HEK293 (cell line): ENCODE measurements around the gene USP13.

Experiments used
- MYNN ChIP-seq: fragments of 450-650 bp; formaldehyde crosslinking; IDR thresholded peaks from 2 replicates; pipeline ENCODE4 v1.5.1; 2016; ENCODE audit warnings: missing biosample characterization, missing genetic modification characterization, borderline replicate concordance
- RBAK ChIP-seq: fragments of 450-650 bp; formaldehyde crosslinking; IDR thresholded peaks from 2 replicates; pipeline ENCODE4 v1.5.1; 2016; ENCODE audit warnings: missing biosample characterization, missing genetic modification characterization
- YY1 ChIP-seq: fragments of 450-650 bp; formaldehyde crosslinking; IDR thresholded peaks from 2 replicates; pipeline ENCODE4 v1.5.1; 2018; ENCODE audit warnings: missing biosample characterization, missing genetic modification characterization
- ZFHX2 ChIP-seq: fragments of 450-650 bp; formaldehyde crosslinking; conservative IDR thresholded peaks from 2 replicates; pipeline ENCODE4 v1.5.1; 2016; ENCODE audit warnings: missing biosample characterization, missing genetic modification characterization
- ZNF350 ChIP-seq: fragments of 450-650 bp; formaldehyde crosslinking; IDR thresholded peaks from 2 replicates; pipeline ENCODE4 v1.5.0; 2017; ENCODE audit warnings: missing biosample characterization, mild to moderate bottlenecking, missing genetic modification characterization
- ZNF610 ChIP-seq: fragments of 450-650 bp; formaldehyde crosslinking; IDR thresholded peaks from 2 replicates; pipeline ENCODE4 v1.5.1; 2016; ENCODE audit warnings: missing biosample characterization, missing genetic modification characterization, borderline replicate concordance
- ZNF776 ChIP-seq: fragments of 450-650 bp; formaldehyde crosslinking; IDR thresholded peaks from 2 replicates; pipeline ENCODE4 v1.5.0; 2017; ENCODE audit warnings: missing biosample characterization, missing genetic modification characterization, borderline replicate concordance
- TF ChIP-seq, protein P1 (sequence below): fragments of 450-650 bp; formaldehyde crosslinking; IDR thresholded peaks from 2 replicates; pipeline ENCODE4 v1.5.1; 2016; ENCODE audit warnings: missing biosample characterization, missing genetic modification characterization
- TF ChIP-seq, protein P2 (sequence below): fragments of 450-650 bp; formaldehyde crosslinking; IDR thresholded peaks from 2 replicates; pipeline ENCODE4 v1.5.1; 2017; ENCODE audit warnings: missing biosample characterization, missing genetic modification characterization
- TF ChIP-seq, protein P3 (sequence below): fragments of 450-650 bp; formaldehyde crosslinking; IDR thresholded peaks from 2 replicates; pipeline ENCODE4 v1.5.1; 2016; ENCODE audit warnings: missing biosample characterization, missing genetic modification characterization, low read depth
- TF ChIP-seq, protein P4 (sequence below): fragments of 450-650 bp; formaldehyde crosslinking; IDR thresholded peaks from 2 replicates; pipeline ENCODE4 v1.5.1; 2016; ENCODE audit warnings: missing biosample characterization, missing genetic modification characterization

DNA sequence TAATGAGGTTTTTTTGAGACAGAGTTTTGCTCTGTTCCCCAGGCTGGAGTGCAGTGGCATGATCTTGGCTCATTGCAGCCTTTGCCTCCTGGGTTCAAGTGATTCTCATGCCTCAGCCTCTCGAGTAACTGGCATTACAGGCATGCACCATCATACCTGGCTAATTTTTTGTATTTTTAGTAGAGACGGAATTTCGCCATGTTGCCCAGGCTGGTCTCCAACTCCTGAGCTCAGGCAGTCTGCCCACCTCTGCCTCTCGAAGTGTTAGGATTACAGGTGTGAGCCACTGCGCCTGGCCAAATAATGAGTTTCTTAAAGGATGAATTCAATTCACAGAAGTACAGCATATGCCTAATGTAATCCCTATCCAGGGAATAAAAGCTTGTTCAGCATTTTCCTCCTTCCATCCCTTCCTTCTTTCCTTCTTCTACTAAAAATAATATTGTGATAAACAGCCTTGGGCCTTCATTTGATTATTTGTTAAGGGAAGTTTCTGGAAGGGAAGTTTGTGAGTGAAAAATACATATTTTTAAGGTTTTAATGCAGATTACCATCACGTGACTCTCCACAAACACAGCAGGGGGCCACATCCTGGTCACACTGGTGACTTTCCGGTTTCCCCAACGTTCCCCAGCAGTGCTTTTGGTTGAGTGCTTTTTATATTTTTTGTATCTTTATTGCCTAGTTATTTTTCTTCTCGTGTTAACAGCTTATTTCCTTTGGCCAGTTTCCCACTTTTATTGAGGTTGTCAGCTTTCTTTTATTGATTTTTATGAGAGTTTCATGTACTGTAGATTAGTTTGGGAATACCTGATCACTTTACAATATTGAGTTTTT is 116.8 kb downstream of the USP13 start:
- TF ChIP-seq, protein P1, sequence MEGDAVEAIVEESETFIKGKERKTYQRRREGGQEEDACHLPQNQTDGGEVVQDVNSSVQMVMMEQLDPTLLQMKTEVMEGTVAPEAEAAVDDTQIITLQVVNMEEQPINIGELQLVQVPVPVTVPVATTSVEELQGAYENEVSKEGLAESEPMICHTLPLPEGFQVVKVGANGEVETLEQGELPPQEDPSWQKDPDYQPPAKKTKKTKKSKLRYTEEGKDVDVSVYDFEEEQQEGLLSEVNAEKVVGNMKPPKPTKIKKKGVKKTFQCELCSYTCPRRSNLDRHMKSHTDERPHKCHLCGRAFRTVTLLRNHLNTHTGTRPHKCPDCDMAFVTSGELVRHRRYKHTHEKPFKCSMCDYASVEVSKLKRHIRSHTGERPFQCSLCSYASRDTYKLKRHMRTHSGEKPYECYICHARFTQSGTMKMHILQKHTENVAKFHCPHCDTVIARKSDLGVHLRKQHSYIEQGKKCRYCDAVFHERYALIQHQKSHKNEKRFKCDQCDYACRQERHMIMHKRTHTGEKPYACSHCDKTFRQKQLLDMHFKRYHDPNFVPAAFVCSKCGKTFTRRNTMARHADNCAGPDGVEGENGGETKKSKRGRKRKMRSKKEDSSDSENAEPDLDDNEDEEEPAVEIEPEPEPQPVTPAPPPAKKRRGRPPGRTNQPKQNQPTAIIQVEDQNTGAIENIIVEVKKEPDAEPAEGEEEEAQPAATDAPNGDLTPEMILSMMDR, result no peak
- TF ChIP-seq ZNF350 (tag by site-specific recombination) (no peak), MYNN (no peak), ZNF776 (tag by site-specific recombination) (no peak), ZFHX2 (no peak), RBAK (tag by site-specific recombination) (no peak), ZNF610 (tag by site-specific recombination) (no peak), YY1 (no peak)
- TF ChIP-seq, protein P2, sequence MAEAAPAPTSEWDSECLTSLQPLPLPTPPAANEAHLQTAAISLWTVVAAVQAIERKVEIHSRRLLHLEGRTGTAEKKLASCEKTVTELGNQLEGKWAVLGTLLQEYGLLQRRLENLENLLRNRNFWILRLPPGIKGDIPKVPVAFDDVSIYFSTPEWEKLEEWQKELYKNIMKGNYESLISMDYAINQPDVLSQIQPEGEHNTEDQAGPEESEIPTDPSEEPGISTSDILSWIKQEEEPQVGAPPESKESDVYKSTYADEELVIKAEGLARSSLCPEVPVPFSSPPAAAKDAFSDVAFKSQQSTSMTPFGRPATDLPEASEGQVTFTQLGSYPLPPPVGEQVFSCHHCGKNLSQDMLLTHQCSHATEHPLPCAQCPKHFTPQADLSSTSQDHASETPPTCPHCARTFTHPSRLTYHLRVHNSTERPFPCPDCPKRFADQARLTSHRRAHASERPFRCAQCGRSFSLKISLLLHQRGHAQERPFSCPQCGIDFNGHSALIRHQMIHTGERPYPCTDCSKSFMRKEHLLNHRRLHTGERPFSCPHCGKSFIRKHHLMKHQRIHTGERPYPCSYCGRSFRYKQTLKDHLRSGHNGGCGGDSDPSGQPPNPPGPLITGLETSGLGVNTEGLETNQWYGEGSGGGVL, result no peak
- TF ChIP-seq, protein P3, sequence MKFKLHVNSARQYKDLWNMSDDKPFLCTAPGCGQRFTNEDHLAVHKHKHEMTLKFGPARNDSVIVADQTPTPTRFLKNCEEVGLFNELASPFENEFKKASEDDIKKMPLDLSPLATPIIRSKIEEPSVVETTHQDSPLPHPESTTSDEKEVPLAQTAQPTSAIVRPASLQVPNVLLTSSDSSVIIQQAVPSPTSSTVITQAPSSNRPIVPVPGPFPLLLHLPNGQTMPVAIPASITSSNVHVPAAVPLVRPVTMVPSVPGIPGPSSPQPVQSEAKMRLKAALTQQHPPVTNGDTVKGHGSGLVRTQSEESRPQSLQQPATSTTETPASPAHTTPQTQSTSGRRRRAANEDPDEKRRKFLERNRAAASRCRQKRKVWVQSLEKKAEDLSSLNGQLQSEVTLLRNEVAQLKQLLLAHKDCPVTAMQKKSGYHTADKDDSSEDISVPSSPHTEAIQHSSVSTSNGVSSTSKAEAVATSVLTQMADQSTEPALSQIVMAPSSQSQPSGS, result no peak
- TF ChIP-seq, protein P4, sequence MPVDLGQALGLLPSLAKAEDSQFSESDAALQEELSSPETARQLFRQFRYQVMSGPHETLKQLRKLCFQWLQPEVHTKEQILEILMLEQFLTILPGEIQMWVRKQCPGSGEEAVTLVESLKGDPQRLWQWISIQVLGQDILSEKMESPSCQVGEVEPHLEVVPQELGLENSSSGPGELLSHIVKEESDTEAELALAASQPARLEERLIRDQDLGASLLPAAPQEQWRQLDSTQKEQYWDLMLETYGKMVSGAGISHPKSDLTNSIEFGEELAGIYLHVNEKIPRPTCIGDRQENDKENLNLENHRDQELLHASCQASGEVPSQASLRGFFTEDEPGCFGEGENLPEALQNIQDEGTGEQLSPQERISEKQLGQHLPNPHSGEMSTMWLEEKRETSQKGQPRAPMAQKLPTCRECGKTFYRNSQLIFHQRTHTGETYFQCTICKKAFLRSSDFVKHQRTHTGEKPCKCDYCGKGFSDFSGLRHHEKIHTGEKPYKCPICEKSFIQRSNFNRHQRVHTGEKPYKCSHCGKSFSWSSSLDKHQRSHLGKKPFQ (tag by site-specific recombination), result no peak
